ENCODE results near the gene DTX4.

The DTX4 gene

DNA sequence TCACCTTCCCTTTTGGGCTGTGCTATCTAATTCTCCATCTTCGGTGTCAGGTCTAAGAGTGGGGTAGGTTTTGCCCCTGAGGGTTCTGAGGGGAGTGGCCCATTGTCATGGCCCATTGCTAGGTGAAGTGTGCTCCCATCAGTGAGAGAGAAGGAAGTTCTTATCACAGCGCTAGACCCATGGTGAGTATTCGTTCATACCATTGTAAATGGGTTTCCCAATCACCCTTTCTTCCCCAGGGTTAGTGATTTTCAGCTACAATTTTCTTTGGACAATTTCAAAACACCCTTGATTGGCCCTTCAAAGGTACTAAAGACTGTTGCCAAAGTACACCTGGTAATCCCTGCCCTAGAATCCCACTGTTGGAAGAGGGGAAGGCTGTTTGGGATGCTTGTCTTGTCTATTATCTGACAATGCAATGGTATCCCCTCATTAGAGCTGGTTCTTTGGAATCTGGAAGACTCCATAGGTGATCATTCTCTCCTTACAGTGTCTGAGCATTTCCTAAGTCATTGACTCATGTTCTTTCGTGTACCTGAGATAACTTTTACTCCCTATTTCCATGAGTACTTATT lies 20.6 kb downstream of the DTX4 start:
- no peak for DNase-seq

DNA sequence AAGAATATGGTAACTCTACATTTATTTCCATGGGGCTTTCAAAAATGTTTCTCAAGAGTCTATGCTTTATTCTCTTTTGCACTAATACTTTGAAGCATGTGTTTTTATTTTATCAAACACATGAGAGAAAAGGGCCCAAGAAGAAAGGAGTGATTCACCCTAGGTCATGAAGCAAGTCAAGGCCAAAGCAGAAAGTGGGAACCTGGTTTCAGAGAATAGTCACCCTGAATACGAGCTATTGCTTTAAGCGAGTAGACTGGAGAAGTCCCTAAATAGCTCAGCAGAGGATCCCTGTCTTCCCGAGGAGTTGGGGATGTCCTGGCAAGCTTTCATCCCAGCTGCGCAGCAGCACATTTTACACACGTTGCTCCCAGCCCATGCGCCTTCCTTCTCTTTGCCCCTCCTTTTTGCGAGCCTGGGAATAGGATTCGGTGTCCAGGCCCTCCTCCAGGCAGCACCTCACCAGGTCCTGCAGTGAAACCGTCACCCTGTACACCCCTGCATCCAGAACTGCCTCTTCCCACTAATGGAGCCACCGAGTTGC lies 21.7 kb downstream of the DTX4 start:
- no peak for DNase-seq

DNA sequence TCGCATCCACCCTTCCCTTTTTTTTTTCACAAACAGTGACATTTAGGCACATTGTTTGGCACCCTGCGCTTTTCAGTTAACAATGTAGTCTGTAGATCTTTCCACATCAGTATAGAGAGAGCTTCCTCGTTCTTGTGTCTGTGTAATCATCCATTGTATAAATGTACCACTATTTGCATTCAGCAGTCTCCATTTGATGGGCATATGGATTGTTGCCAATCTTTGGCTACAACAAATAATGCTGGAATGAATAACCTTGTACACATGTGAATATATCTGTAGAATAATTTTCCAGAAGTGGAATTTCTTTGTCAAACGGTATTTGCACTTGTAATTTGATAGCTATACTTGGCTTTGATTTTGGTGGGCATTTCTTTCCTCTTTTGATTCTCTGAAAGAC lies 23.7 kb downstream of the DTX4 start:
- no peak for DNase-seq

DNA sequence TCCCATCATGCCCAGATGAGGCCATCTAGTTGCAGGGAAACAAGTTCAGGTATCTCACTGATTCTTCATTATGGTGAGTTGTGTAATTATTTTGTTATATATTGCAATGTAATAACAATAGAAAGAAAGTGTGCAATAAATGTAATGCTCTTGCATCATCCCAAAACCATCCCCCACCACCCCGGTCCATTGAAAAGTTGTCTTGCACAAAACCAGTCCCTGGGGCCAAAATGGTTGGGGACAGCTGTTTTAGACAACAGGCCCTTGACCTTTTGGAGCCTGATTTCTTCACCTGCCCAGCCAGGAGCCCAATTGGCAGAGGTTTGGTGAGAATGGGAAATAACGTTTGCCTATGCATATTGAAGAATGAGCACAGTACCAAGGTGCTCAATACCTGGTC lies 24.8 kb downstream of the DTX4 start:
- no peak for DNase-seq

DNA sequence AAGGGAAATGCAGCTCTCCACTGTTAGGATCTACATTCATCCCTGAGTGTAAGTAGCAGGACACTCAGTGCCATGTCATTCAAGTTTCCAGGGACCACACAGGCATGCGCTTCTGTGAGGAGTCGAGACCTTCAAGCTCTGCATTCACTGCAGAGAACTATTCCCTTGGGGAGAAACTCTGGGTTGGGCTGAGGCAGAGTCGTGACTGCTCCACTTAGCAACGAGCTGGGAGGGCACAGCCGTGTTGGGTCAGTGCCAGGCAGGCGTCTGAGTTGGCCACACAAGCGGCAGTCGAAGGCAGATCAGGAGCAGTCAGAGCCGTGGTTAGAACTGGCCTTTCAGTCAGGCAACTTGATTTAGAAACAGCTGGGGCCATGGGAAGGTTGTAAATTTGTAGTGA lies 26.1 kb downstream of the DTX4 start:
- no peak for DNase-seq

DNA sequence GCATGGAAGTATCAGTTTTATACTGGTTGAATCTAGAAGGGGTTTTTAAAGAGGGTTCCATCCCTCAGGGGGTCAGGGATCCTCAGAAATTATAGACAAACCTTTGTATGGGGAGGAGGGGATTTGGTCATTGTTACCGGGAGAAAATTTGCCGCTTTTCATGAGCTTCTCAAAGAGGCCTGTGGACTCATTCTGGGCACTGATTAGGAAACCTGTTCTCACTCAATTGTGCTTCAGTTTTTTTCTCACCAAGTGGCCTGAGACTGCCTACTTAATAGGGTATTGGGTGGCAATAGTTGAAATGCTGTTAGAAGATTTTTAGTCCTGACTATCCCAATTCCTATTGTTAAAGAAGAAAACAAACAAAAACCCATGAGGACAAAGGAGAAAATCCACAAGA lies 26.8 kb downstream of the DTX4 start:
- no peak for DNase-seq

DNA sequence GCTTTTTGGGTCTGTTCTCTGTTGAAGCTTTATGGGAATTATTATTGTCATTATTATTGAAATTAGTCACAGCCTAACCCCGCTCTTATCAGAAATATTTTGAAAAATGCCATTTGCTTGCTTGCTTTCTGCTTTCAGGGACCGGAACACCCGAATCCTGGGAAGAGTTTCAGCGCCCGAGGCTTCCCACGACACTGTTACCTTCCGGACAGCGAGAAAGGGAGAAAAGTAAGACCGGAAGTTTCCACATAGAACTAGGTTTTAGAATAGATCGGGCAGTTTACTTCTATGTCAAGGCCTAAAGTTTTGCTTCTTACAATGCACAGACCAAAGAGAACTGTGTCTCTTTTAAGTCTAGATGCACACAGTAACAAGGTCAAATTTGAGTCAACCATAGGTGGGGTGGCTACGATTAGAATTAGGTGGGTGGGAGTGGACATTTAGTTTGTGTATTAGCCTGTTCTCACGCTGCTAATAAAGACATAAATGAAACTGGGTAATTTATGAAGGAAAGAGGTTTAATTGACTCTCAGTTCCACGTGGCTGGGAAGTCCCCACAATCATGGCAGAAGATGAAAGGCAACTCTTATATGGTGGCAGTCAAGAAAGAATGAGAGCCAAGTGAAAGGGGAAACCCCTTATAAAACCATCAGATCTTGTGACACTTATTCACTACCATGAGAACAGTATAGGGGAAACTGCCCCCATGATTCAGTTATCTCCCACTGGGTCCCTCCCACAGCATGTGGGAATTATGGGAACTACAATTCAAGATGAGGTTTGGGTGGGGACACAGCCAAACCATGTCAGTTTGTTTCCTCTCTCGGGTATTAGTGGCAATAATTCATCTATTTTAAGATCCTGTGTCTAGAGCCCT lies 27.9 kb downstream of the DTX4 start:
- no peak for DNase-seq

DNA sequence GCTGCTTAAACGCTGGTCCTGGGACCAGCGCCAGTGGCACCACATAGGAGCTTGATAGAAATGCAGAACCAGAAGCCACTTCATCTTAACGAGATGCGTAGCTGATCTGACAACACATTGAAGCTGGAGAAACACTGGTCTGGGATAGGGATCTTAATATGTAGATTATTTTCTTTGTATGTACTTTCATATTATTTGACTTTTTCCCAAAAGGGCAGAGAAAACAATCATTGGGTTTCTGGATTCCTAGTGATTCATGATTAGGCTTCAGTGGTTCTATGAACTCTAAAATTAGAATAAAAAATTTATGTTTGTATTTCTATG lies 28.5 kb downstream of the DTX4 start:
- no peak for DNase-seq

DNA sequence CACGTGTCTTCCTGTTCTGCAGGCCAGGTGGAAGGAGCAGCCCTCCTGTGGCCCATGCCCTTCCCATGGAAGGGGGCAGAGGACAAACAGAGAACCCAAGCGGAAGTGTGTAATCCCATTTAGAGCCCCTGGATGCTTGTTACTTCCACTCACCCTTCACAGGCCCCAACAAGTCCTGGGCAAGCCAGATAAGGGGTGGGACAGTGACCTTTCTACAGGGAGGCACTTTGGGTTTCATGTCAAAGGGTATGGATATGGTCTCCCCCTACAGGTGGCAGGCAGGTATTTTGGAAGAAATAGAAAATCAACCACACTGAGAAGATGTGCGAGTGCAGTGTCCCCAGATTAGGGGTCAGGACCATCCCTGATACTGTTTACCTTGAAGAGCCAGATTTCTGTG lies 29.4 kb downstream of the DTX4 start:
- no peak for DNase-seq

DNA sequence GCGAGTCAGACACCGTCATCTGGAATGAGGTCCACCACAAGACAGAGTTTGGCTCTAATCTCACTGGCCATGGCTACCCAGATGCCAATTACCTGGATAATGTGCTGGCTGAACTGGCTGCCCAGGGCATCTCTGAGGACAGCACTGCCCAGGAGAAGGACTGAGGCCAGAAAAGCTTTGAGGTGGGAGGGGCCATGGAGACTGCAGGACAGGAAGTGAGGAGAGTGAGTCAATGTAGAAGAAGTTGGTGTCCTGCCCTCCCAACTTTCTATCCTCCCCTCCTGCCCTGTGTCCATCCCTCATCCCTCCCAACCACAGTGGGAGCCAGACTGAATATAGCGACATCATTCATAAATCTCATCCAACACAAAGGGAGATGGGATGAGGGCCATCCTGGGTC lies 32.8 kb downstream of the DTX4 start:
- DNase-seq, result no peak

DNA sequence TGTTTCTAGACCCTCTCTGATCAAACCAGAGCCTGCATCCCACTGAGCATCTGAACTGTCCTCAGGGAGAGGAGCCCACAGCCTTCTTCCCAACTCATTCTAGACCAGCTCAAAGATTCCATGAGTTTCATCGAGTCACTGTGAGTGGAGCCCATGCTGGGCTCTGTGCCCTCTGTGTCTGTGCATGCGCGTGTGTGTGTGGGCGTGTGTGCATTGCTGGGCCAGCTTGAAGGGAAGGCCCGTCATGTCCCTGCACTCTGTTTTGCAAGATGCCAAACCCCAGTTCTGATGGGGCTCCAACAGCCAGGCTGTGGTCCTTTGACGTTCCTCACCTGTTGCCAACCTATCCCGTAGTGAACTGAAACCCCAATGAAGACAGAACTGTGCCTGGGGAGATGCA lies 33.7 kb downstream of the DTX4 start:
- DNase-seq, result no peak

DNA sequence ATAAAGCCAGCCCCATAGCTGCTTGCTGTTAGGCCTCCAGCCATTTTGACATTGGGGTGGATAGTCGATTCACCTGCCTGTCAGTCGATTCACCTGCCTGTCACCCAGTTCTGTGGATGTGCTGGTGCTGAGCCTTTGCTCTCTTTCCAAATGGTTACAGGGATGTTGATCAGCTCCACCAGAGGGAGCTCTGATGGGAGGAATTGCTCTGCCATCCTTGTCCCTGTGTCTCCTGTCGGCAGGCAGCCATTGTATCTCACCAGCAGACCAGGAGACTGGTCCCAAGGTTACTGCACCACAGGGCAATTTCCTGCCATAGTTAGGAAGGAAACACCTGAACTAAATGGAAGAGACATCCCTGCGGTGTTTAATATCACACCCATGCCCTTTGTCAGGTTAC lies 34.7 kb downstream of the DTX4 start:
- DNase-seq, result peak; percentile 28

DNA sequence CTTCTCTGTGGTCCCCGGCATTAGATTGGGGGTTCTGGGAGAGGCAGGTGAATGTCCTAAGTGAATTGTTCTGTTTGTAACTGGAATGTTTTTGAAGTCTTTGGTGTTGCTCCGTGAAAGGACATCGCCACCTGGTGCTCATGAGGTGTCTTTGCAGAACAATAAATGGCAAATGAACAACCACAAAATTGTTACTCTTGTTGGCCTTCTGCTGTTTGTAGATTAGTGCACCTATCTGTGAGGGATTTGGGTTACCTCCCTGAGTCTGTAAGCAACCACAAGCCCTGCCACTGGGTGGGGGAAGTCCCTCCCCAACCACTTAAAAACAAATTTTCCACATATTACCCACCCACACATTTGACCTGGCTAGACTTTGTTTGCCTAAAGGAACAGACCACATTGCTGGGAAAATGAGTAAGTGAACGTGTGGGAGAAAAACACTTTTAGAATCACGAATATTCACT lies 36.1 kb downstream of the DTX4 start:
- peak; percentile 13 for DNase-seq

DNA sequence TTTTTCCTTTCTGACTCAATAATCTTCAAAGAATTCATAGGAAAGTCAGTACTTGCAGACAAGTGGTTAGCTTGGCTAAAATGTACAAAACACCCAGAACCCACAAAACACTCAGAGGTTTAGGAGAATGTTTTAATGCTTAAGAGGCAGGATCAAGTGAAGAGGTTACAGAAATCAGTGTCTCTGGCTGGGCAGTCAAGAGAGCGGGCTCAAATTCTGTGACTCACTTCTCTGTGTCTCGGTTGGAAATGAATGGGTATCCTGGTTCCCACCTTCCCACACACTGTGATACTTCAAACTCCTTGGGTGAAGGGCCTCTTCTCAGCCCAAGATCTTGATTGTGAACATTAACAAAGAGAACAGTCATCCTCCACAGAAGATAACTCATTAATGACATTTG lies 37.0 kb downstream of the DTX4 start:
- no peak for DNase-seq

DNA sequence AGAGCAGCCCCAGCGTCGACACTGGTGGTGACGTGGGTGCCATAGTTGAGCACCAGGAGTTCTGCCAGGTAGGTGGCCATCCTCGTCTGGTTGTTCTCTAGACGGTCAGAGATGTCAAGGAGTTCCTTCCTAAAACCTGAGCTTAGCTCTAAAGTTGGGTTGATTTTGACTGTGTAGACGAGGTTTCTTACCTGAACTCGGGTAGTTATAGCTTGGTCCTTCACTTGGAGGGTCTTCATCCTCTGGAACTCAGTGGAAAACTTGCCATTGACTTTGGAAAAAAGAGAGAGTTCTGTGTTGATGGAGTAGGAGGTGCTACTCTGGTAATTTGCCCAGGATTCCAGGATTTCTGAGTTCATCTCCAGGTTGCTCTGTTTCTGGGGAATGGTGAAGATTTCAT lies 40.3 kb downstream of the DTX4 start:
- no peak for DNase-seq

DNA sequence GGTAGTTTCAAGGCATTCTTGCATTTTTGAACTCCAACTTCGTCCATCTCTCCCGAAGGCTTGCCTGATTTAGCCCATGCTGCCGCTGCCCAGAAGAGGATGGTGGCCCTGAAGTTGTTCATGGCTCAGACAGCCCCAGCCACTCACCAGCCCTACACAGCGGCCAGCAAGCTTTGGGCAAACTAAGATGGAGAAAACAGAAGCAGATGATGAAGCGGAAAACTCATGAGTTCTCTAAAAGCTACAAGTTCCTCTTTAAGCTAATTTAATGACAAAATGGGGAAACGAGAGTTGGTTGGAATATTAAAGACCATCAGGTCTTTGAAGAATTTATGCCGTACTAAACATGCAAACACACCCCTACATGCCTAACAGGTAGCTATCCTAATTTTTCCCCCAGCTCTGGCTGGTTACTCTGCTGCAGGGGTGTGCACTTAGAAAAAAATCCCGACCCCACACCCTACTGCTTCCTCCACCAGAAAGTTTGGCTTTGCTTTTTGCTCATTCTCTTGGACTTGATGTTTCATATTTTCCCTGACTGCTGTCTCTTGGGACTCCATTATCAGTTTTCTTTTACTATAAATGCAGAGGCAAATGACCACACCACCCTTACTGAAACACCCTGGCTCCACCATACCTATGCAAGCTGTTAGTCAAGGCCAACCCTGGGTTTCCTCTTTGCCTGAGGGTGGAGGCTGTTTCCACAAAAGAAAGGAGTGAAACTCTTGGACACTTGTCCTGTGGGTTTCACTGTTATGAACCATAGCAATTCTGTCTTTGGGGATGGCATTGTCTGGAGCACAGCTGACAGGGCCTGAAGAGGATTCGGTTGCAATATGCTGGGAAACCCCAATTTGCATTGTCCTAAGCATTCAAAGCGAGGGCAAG lies 41.1 kb downstream of the DTX4 start, which contains the start of gene MPEG1:
MPEG1 (minus strand) TSS at position 184 of the 888 bp plus-strand sequence; CDS start at position 122, 62 bp downstream.
- no peak for DNase-seq

DNA sequence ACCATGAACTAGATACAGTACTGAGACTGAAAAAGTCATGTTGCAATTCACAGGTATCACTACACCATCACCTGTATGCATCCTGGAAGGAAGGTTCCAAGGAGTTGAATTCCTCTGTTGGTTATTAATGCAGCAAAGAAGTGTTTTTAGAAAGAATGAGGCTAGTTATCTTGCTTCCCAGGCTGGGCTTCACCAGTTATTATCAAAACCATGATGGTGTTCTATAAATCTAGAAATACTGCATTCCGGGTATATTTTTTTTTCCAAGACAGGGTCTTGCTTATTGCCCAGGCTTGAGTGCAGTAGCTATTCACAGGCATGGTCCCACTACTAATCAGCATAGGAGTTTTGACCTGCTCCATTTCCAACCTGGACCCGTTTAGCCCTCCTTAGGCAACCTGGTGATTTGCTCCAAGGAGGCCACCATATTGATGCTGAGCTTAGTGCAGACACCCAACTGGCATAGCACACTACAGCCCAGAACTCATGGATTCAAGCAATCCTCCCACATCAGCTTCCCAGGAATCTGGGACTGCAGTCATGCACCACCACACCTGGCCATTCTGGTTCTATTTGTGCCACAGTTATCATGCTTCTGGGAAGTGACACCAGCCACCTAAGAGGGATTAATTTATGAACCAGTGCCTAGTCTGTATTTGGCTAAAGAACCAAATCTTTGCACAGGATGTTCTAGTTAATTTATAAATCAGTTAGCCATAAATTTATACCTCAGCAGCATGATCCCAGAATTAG lies 42.4 kb downstream of the DTX4 start:
- no peak for DNase-seq

DNA sequence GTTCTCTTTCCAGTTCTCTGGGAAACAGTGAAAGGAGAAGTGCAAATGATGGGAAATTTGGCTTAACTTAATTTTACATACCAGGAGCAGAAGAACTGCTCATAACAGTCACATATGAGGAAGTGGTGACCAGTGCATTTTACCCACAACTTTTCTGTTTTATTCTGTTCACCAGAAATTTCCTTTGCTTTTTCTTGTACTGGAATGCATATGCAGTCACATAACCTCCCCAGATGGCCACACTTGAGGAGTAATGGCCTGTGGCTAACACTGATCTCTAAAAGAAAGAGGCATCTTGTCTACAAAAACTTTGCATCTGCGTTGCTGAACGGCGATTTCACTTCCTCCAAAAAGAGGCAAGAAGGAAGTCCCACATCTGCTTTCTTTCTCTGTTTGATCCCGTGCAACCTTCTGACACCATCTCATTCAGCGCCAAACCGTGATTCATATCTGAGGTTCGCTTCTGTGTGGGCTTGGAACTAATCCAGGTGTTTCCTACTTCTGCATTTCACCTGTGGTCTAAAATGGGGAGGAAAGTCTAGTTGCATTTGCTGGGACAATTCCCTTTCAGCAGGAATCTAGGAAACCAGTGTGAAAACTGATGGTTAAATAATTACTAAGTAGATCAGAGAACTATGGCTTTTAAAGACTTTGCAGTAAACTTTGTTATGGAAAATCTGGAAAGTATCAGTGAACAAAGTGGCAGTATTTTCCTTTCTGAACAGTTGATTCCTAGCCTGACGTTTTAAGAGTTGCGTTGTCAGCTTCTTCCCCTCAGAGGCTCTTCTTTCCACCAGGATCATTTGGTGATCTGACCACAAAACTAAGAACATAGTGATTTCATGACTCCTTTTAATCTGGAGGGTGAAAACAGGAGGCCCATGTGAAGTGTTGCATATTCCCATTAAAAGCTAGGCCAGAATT lies 45.0 kb downstream of the DTX4 start:
- no peak for DNase-seq

DNA sequence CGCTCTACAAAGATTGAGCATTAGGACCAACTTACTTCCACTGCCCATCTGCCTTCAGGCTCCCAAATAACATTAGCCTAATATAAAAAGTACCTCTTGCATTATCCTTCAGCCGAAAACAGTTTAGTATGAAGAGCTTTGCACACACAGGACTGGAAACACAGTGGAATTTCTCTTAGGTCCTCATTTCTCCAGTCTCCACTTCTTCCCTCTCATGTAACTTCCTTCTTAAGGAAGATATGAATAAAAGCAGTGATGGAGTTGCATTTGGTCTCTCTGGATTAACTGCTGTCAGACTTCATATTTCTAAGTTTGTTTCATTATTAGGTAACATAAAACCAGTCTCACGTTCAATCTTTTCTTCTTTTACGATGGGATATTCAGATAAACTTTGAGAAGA lies 46.4 kb downstream of the DTX4 start:
- DNase-seq, result no peak

DNA sequence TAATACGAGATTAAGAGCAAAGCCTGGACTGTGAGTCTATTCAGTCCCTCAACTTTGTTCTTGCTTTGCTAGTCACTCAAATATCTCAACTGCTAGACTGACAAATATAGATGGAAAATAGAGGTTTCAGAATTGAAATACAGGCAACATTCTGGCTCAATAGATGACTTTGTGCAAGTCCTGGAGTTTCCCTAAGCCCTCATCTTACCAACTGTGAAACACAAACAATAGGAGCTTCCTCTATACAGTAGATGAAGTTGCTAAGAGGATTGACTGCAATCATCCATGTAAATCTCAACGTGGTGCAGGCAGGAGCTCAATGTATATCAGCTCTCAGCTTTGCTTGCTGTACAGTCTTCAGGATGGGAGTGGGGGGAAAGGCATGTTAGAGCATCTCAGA lies 47.0 kb downstream of the DTX4 start:
- DNase-seq, result no peak

DNA sequence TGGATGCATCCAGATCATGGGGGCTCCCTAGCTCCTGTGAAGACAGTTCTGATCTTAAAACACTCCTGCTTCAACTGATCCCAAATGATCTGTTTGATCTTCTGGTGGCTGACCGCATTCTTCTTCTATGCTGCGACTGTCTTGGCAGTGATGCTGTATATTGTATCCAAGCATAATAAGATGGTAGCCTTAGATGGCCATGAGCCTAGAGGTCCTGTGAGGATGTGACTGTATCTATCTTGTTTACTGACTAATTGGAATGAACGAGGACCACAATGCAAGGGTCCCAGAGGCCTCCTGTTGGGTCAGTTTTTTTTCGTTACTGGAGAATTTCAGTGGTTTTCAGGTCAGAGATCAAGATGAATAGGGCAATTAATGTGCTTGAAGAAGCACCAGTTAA lies 47.9 kb downstream of the DTX4 start:
- DNase-seq, result no peak

DNA sequence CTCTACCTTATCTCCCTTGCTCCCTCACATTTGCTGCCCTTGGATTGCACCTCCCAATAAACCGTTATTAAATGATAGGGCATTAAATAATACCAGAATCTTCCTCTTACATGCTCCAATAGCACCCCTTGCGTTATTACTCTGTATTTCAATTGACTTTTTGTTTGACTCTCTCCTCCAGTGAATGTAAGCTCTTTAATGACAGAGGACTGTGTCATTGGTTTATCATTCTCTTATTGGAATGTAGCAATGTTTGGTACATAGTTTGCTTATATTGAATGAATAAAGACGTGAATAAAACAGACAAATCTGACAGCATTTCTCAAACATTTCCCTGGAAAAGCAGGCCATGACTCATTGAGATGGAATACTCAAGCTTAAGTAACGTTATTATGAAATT lies 49.5 kb downstream of the DTX4 start:
- no peak for DNase-seq

Data from NCI-H748 treated with DMSO at 0.1 percent for 48 hours (cell line).